Measurements from ENCODE around the gene CHST10.

The CHST10 gene

DNA sequence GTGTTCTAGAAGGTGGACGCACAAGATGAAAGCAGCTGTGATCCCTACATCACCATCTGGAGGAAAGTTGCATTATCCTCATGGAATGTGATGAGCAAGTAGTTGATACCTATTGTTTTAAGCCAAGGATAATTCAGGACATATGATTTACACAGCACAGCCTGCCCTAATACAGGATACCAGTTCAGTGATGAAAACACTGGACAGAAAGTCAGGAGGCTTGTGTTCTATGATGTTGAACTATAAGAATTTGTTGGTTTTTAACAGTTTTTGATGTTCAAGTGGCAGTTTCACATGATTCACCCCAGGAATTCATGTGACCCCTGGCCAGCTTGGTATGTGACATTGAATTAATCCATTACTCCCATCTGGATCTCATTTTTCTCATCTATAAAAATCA lies 6.2 kb upstream of the CHST10 start:
- H3K27ac ChIP-seq, result no peak overlapping the region
- TF ChIP-seq, protein P1, sequence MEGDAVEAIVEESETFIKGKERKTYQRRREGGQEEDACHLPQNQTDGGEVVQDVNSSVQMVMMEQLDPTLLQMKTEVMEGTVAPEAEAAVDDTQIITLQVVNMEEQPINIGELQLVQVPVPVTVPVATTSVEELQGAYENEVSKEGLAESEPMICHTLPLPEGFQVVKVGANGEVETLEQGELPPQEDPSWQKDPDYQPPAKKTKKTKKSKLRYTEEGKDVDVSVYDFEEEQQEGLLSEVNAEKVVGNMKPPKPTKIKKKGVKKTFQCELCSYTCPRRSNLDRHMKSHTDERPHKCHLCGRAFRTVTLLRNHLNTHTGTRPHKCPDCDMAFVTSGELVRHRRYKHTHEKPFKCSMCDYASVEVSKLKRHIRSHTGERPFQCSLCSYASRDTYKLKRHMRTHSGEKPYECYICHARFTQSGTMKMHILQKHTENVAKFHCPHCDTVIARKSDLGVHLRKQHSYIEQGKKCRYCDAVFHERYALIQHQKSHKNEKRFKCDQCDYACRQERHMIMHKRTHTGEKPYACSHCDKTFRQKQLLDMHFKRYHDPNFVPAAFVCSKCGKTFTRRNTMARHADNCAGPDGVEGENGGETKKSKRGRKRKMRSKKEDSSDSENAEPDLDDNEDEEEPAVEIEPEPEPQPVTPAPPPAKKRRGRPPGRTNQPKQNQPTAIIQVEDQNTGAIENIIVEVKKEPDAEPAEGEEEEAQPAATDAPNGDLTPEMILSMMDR (conservative IDR thresholded peaks at IDR 0.05), result no peak

DNA sequence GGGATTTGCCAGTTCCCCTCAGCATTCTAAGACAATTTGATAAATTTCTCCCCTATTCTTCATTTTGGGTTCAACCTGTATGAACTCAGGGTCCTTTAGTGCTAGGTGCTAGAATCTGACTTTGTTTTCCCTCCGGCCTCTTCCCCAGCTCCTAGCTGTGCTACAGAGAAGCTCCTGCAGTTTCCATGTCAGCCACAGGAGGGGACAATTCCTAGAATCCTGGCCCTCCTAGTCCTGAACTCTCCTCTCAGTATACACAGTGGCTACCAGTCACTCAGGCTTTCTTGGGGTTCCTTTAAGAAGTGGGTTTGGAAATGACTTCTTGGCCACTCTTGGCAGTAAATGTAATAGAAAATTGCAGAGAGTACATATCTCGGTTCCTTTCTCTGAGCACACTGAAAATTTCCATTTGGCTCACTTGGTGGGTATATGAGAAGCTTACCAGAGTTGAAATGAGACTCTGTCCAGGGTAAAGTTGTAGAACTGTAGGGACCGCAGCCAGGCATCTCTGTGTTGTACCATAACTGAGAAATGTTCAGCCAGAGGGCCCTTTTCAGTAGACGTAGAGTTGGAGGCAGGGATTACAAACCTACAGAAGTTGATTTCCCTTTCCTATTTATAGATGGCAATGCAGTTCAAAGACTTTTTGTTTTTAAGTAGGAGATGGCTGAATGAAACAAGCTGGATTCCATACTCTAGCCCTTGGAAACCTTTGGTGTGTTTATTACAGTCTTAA lies 5.0 kb upstream of the CHST10 start:
- no peak overlapping the region for H3K27ac ChIP-seq
- TF ChIP-seq, protein P1 (conservative IDR thresholded peaks at IDR 0.05), result peak; percentile 72

DNA sequence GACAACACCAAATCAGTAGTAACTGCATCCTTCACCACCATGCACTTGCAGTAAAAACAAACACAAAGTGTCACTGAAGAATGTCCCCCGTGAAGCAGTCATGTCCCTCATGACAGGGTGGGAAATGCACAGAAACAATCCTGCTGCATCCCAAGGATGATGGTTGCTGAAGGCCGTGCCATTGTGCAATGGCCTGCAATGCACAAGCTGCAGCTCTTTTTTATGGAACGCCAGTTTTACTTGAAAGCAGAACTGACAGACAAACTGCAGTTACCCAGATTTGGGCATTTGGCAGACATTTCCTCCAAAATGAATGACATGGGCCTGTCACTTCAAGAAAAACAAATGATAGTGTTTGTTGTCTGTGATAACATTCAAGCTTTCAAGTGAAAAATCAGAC lies 2.4 kb upstream of the CHST10 start:
- TF ChIP-seq, protein P1 (conservative IDR thresholded peaks at IDR 0.05), result no peak
- no peak overlapping the region for H3K27ac ChIP-seq

DNA sequence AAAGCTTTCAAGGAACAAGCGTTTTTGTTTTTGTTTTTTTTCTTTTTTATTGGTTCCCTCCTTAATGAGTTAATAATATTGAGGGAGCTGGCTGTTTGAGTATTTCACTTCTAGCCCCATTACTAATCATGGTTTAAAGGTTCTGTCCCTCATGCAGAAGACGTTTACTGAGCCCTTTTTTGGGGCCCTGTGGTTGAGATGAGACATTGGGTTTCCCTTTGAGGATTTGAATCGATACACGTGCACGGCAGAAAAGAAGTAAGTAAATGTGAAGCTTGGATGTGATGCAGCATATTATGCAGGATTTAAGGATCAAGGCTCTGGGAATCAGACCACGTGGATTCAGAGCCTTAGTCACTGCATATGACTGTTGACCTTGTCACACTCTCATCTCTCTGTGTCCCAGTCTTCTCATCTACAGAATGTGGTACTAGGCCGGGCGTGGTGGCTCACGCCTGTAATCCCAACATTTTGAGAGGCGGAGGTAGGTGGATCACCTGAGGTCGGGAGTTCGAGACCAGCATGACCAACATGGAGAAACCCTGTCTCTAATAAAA lies 1.0 kb upstream of the CHST10 start:
- TF ChIP-seq, protein P1 (conservative IDR thresholded peaks at IDR 0.05), result no peak
- H3K27ac ChIP-seq, result peak overlapping the region; percentile 92

DNA sequence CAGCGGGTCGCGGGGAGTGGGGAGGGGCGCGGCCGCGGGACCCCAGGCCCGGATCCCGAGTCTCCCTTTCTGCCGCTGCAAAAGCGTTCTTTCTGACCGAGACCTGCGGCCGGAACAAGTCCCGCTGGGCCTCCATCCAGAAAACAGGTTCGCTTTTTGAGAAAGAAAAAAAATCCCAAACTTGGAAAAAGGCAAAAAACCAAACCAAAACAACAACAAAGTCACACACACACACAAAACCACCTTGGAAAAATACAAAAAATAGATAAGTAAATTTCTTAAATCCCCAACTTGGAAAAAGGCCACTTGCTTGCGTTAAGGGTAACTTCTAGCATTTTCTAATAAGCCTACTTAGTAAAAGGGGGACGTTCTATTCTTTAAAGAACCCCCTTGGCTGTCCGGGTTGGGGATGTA lies 250 bp upstream of the CHST10 start:
- H3K27ac ChIP-seq, result peak overlapping the region; percentile 92
- TF ChIP-seq, protein P1 (conservative IDR thresholded peaks at IDR 0.05), result no peak

DNA sequence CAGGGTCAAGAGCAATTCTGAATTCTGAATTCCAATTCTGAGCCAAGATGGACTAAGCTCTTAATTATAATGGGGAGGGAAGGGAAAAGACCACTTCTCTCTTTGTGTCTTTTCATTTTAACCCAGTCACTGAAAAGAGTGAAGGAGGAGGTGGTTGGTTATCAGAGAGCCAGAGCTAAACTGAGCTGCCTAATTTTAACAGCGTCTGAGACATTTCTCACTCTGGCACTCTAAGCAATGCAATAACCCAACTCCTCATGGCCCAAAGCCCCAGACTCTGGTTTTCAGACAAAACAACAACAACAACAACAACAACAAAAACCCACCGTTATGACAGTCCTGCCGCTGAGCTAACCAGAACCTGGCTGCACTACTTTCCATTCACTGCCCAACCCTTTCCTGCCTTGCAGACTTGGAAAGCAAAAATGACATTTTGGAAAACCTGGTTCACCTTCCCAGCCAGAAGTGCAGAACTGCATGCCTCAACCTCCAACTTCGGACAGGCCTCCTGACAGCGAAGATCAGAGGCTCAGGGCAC lies 1.0 kb downstream of the CHST10 start:
- H3K27ac ChIP-seq, result peak overlapping the region; percentile 92
- TF ChIP-seq, protein P1 (conservative IDR thresholded peaks at IDR 0.05), result no peak

DNA sequence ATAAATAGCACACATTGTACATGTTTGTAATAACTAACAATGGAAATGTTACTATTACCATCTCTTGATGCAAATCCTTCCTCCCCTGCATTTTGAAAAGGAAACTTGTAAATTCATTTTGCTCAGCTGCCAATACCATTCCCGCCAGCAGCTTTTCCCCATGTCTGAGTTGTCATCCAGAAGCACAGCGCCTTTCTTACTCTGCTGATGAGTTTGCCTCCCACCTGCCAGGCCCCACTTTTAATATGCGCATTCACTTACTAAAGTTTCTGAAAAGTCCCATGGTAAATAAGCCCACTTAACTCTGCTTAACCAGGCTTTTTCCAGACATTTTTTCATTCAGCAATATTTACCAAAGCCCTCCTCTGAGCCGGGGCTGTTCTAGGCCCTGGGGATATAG lies 3.9 kb downstream of the CHST10 start:
- TF ChIP-seq, protein P1 (conservative IDR thresholded peaks at IDR 0.05), result no peak
- H3K27ac ChIP-seq, result no peak overlapping the region

Measured in VCaP (cell line).